NOMO-1 treated with dmso at 0.1 percent for 144 hours (cell line): ENCODE measurements around the gene AGPAT4.
A peak's percentile ranks its signal among the peaks of the same experiment; 100 is the strongest.
"Not testable (repeated sequence)": the region's sequence is repeated elsewhere in the genome, so short reads cannot be mapped to it uniquely, and the experiment has no call there.

ENCODE experiments used
- DNase-seq: peaks from one replicate; lab custom pipeline; 2025; ENCODE audit not compliant: unreplicated experiment; lab: John Stamatoyannopoulos, UW

Gene AGPAT4

DNA sequence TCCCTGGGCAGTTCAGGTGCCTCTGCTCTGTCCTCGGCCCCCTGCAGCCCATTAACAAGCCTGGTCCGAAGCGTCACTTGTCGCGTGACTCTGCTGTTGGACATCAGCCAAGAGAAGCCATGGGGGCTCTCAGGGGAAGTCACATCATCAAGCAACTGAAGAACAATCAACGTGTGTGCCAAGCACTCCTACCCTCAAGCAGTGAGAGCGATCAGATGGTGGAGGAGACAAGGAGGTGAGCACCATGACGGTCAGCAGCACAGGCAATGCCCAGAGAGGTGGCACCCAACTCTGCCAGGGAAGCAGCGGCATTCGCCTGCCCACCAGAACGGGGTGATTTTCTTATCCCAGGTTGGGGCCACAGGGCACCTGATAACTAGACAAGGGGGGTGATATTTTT, 132.7 kb downstream of the AGPAT4 start:
- DNase-seq, result no peak

DNA sequence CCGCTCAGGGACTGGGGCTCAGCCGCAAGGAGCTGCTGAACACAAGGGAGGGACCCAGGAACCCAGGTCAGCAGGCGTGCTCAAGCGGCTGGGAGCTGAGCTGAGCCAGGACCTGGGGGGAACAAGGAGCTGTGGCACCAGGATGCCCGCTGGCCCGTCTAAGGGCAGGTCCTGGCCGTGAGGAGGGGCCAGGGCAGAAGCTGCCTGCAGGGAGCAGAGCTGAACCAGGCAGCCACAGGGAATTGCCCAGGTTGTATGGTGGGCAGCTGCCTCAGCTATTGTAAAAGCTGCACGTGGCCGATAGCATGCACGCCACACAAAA, 133.3 kb downstream of the AGPAT4 start:
- no peak for DNase-seq

DNA sequence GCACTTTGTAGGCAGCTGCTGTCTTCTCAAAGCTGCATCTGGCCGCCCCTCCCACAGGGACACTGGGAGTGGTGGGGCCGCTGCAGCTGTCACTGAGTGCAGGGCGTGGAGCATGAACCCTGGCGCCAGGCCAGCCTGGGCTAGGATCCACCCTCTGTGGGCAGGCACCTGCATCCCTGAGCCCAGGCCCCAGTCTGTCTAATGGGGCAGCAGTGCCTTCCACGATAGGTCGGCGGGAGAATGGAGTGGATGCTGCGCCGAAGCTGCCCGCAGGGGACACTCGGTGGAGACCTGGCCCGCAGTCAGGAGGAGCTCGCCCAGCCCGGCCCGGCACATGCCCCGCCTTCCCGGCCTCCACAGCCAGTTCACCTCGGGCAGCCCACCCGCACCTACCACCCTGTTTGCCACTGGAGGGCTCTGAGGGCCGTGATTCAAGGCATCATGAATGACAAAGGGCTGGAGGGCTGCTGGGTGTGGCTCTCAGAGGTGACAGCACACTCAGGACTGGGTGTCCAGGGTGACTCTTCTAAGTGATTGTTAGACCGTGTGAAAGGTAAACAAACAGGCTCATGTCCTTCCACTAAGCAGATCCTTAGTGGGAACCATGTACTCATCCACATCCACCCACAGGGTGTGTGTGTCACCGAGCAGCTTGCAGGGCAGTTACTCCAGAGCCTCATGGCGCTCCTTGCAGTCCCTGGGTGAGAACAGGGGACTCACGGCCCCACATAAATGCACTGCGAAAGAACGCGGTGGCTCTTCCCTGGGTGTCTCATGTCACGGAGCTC, 133.9 kb downstream of the AGPAT4 start:
- DNase-seq, result no peak

DNA sequence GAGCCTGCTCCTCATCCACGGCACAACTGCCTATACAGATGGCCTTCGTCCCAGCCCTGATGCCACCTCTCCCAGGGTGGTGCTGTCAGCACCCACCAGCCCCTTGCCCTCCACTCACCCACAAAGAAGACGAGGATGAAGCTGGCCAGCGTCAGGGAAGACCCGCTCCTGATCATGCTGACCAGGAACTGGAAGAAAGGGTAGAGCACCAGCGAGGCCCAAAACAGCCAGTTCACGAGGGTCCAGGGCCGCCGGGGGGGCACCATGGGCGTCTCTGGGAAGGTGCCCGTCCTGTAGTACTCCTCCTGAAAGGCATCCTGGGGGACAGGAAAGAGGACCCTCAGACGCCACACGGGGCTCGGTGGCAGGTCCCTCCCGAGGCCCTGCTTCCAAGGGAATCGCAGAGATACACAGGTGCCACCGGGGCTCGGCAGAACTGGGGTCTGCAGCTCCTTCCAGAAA, 134.5 kb downstream of the AGPAT4 start:
- DNase-seq, result no peak

DNA sequence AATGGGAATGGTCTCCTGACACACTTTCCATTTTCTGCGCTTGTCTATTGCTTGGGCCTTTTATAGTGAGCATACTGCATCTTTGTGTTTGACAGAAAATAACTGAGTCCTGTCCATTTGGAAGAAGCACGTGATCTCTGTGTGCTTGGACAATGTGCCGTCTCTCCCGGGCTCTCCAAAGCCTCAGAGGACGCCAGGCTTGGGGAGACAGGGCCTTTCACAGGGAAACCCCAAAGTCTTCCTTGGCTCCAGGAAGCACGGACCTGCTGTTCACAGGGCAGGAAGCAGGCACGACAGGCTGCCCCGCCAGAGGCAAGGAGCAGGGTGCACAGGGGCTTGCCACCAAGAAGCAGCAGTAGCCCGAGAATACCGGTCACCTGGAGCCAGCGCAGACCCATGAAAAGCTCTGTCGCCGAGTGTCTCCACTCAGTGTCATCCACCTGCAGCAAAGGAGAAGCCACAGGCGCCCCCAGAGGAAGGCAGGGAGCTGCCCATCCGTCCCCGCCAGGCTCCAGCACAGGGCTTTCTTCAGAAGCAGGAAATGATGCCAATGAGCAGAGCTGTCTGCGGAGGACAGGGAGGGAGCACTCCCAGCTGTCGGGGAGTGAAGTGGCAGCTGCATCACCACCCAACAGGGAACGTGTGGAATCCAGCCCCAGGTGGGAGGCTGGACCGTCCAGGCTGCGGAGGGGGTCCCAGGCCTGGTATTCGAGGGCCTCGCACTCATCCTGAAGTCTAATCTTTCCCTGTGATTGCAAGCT, 135.1 kb downstream of the AGPAT4 start:
- DNase-seq, result no peak

DNA sequence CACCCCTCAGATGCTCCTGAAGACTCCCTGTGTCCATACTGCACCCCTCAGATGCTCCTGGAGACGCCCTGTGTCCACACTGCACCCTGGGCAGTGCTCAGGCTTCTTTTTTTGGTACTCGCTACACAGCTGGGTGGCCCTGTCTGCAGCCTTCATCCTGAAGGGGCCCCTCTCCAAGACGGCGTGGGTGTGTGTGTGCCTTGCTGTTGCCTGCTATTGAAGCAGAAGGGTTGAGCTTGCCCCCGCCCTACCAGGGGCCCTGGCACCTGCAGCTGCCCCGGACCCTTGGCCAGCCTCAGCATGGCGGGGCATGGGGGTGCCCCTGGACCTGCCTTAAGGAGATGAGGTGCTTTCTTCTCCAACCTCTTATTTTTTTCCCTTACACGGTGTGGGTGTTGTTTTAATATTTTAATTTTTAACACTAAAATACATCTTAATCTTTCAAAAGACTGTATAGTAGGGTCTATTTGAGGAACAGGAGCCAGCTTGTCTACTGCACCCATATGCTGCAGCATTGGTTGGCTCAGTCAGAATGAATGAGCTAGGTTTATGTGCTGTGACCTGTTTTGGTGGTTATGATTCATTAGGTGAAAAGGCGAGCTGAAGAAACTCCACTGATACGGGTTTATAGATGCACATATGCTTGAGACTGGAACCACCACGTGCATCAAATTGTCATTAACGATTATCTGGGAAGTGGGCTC, 135.9 kb downstream of the AGPAT4 start:
- no peak for DNase-seq

DNA sequence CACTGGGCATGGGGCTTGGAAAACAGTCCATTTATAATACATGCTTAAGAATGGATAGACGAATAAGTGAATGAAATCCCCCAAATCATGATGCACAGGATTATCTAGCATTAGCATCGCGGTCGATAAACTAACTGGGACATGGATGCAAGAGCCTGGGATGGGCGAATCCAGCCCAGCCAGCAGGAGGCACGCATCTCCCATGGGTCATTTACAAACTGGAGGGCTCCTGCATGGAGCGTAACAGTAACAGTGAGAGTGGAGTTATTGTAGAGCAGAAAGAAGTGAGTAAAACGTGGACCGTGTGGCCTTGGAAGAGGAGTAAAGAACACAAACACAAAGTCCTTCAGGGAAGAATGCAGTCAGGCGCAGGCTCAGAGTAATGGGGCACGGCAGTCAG, 136.5 kb downstream of the AGPAT4 start:
- DNase-seq, result no peak

DNA sequence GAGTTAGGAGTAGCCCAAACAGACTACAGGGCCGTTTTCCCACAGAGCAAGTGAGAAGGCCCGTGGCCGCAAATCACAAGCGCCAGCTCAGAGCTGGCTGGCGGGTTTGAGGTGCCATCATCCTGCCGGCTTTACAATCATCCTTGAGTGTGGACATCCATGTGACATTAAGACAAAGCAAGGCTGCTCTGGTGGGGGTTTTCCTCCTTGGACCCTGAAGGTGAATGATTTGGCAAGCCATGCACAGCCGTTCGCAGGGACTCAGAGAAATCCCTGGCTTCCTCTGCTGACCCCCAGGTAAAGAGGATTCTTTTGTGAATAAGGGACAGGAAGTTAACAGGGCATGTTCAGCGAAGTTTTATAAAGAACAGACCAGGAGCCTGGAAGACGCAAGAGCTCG, 137.2 kb downstream of the AGPAT4 start:
- DNase-seq, result no peak

- peak; percentile 68 for DNase-seq
Observed at GRCh38 chr6:161135695-161136591, 137.9 kb downstream of the AGPAT4 start.

DNA sequence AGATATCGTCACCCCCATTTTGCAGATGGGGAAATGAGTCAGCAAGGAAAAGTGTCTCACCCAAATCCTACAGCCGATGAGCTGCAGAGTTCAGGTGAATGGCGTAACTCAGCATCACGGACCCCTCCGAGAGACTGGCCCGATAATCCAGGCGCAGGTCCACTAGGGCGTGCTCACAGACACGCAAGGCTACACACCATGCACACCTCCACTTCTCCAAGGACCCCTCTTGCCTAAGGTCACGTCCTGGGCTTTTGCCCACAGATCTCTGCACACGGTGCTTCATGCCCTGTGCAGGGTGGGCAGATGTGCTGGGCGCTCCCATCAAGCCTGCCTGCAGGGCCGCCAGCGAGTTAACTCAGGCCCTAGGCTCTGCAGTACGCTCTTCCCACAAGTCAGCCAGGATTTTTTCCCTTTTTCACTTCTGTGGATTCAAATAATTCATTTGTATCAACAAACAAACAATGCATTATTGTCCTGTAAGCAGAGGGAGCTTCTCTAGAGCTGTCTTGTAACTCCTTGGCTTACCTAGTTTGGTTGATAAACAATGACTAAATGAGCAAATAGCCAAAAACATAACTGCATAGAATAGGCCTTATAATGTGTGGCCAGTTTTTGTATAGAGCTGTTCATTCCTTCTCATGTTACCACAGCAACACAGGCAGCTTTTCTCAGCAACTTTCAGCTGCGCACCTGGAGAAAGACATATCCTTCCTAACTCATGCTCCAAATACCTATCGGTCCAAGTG, 139.1 kb downstream of the AGPAT4 start:
- no peak for DNase-seq

DNA sequence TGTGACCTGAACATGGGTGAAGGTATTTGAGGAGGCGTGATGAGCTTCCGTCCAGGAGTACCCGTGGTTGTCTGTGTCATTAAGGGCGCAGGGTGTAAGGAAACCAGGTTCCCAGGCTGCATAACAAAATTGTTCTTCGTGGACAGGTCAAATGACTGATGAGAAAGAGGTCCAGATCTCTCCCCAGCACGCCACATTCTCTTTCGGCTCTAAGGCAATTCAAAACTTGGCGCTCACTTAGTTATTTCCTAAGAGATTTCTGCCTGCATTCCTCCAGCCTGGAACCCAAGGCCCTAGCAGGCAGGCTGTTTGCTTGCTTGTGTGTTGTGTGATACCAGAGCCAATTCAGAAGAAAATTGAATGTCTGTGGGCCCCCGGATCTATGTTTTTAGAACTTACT, 139.9 kb downstream of the AGPAT4 start:
- DNase-seq, result no peak

- DNase-seq, result no peak
Observed at GRCh38 chr6:161132384-161132783, 141.5 kb downstream of the AGPAT4 start.

DNA sequence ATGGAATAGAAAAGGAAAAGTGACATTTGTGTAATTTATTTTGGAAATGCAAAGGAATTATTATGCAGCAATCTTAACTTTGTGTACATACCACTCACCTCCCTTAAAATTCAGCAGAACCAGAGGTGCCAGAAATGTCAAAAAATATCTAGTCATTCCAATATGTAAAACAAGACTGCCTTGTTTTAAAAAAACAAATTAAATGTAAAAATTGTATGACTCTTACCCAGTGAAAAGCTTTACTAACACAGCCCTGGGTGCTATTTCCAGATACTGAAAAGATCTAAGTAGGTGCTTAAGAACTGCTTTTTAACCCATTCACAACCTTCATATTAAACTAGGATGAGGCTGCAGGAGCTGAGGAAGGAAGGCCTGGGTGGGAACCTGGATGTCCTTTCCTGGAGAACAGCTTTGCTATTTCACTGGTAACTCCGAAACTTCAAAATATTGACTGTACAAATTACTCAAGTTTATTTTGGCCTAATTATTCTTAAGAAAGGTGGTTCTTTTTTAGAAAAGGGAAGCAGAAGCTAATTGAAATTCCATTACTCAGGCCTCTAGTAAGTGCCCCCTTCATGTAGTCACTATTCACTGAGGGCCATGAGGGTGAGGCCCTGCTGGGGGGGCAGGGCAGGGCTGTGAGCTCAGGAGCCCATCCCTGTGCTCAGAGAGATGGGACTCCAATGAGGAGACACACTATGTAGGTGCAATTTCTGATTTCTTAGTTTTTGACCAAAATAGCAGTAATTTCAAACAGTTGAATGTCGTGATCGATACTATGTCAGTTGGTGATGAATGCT, 142.7 kb downstream of the AGPAT4 start:
- DNase-seq, result peak; percentile 55

DNA sequence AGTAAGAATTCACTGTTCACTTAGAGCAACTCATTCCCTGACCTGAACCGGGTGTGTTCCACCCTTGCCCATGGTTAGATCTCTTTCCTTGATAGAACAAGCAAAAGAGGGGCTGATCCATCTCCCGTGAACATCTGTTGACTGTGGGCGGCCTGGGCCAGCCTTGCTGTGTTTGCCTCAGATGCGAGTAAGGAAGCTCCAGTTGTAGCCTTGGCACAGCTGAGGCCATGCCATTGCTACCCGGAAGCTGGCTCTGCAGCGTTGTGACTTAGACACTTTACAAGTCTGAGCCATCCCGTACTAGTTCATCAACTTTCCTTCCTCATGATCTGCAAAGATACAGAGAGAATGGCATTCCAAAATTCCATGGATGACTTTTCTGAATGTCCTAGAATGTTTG, 143.3 kb downstream of the AGPAT4 start:
- DNase-seq, result no peak

GRCh38 chr6:161128680-161129196, 145.1 kb downstream of the AGPAT4 start:
- no peak for DNase-seq

DNA sequence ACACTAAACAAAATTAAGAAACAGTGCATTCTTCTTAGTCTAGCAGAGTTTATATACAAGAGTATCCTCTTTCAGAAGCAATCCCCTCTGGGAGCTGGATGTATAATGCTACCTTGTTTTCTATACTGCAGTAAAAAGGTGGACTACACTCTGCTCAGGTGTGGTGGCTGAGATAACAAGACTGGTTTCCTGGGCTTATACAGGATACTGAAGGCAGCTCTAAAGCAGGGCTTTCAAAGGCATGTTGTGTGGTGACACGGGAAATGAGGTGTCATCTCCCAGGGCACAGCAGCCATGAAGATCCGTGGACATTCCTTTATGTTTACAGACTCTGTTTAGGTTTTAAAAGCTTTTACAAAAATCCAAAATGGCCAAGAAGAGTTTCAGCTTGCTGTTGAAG, 145.6 kb downstream of the AGPAT4 start:
- DNase-seq, result no peak

GRCh38 chr6:161127071-161127740, 146.7 kb downstream of the AGPAT4 start:
- DNase-seq, result no peak

GRCh38 chr6:161125591-161125990, 148.3 kb downstream of the AGPAT4 start:
- no peak for DNase-seq

DNA sequence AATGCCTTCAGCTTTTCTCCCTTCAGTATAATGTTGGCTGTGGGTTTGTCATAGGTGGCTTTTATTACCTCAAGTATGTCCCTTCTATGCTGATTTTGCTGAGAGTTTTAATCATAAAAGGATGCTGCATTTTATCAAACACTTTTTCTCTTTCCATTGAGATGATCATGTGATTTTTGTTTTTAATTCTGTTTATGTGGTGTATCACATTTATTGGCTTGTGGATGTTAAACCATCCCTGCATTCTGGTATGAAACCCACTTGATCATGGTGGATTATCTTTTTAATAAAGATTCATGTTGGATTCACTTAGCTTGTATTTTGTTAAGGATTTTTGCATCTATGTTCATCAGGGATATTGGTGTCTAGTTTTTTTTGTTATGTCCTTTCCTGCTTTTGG, 150.5 kb downstream of the AGPAT4 start:
- DNase-seq, result not testable (repeated sequence)
